GM11168 (cell line): Measurements from ENCODE around the gene WSB1.
"Not testable (repeated sequence)": the region's sequence is repeated elsewhere in the genome, so short reads cannot be mapped to it uniquely, and the experiment has no call there.

ENCODE experiments used
- in situ Hi-C: fragments of 300-500 bp; cut with MboI; formaldehyde crosslinking; loops from one replicate; pipeline ENCODE4 v1.12.0; 2022; ENCODE audit warnings: low sequenced_read_pairs; ENCODE audit not compliant: unreplicated experiment

The WSB1 gene

GRCh38 chr17:27310565-27311110 is 16.7 kb downstream of the WSB1 start:
- in situ Hi-C loops, result no loop called here

DNA sequence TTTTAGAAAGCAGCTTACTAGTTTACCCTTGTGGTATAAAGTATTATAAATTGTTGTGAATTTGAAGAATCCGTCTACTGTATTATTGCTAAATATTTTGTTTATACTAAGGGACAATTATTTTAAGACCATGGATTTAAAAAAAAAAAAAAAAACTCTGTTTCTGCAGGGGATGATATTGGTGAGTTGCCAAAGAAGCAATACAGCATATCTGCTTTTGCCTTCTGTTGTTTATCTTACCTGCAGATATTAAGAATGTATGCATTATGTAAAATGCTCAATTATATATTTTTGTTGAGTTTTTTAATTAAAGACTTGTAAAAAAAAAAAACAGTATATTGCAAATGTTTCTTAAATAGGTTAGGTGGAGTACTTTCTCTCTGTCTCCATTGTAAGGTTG is 19.4 kb downstream of the WSB1 start:
- in situ Hi-C loops, result no loop called here

- in situ Hi-C loops, result no loop called here
These were observed 21.4 kb downstream of the WSB1 start for GRCh38 chr17:27315322-27315721.

DNA sequence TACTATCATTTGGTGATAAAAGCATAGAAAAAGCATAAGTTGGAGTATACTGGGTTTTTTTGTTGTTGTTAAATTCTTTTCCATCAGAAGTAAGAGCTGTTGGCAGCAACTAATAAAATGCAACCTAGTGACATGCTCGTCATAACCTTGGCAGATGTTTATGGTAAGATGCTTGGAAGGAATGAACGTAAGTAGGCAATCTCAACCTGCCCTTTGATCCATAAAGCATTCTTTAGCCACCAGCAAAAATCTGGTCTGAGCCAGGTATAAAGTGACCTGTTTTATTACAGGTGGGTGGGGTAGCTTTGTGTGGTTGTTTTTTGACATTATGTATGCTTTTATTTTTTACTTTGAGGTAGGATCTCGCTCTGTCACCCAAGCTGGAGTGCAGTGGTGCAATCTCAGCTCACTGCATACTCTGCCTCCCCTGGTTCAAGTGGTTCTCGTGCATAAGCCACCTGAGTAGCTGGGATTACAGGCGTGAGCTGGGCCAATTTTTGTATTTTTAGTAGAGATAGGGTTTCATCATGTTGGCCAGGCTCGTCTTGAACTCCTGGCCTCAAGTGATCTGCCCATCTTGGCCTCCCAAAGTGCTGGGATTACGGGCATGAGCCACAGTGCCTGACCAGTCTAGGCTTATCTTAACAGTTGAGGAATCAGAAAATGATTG is 22.0 kb downstream of the WSB1 start:
- in situ Hi-C loops, result no loop called here

DNA sequence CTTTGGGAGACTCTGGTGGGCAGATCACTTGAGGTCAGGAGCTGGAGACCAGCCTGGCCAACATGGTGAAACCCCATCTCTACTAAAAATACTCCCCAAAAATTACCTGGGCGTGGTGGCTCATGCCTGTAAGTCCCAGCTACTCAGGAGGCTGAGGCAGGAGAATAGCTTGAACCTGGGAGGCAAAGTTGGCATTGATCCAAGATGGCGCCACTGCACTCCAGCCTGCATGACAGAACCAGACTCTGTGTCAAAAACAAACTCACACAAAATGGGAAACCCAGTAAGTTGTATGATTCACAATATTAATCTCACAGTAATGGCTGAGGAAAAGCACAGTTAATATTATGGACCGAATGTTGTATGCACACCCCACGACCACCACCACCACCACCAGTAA is 24.3 kb downstream of the WSB1 start:
- in situ Hi-C loops, result no loop called here

DNA sequence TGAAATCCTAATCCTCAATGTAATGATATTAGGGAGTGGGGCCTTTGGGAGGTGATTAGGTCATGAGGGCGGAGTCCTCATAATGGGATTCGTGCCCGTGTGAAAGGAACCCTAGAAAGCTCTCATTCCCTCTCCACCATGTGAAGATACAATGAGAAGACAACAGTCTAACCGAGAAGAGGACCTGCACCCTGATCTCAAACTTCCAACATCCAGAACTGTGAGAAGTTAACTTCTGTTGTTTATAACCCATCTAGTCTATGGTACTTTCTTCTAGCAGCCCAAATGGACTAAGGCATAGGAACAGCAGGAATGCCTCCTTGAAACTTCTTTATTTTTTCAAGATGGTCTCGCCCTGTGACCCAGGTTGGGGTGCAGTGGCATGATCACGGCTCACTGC is 24.7 kb downstream of the WSB1 start:
- in situ Hi-C loops, result no loop called here

DNA sequence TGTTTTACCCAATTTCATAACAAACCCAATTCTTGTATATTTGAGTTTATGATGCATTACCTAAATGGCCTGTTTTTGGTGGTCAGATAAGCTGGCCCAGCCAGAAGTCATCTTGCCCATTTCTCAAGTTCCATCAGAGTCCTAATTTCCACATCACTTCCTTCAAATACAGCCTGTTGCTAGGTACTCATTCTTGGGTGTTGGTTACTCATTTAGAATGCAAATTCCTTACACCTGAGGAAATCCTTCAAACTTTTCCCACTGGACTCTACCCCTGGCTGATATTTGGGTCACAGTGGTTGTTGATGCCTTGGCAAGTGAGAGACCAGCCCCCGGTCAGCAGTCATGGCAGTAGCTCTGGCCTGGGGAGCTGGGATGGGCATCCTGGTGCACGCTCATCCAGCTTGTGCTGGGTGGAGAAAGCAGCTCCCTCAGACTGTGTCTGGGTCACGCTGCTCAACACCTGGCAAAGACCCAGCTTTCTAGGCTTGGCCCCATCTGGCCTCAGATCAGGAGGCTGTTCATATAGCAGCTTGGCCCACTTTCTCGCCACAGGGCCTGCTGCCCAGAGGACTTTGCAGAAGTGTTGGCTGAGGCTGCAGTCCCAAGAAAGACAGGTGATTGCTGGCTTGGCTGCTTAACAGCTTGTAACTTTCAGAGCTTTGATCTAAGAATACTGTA is 25.8 kb downstream of the WSB1 start:
- in situ Hi-C loops, result no loop called here

GRCh38 chr17:27320222-27320560 is 26.3 kb downstream of the WSB1 start:
- in situ Hi-C loops, result no loop called here

DNA sequence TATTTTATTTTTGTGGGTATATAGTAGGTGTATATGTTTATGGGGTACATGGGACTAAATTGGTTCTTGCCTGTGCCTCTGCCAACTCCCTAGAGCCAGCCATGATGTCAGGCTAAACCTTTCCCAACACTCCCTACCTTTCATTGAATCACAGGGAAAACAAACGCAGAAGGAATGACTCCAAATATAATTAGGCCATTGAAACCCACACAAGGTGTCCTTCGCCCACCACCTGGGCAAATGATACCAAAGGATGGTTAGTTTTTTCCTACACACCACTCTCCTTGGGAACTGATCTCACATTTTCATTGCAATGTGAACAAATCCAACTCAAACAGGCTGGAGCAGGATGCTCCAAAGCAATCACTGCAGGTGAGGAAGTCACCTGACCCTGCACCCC is 27.5 kb downstream of the WSB1 start:
- in situ Hi-C loops, result no loop called here

DNA sequence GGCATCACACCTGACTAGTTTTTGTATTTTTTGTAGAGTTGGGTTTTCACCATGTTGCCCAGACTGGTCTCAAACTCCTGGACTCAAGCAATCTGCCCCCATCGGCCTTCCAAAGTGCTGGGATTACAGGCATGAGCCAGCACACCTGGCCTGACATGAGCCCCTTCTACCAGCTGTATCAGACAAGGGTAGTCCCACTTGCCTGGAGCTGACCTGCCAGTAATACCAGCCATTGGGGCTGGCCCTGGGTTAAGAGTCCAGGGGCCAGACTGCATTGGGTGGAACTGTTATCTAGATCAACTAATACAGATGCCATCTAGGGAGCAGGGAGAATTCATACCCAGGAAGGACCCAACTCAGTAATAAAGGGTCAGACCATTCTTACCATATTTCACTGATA is 28.1 kb downstream of the WSB1 start:
- in situ Hi-C loops, result no loop called here

DNA sequence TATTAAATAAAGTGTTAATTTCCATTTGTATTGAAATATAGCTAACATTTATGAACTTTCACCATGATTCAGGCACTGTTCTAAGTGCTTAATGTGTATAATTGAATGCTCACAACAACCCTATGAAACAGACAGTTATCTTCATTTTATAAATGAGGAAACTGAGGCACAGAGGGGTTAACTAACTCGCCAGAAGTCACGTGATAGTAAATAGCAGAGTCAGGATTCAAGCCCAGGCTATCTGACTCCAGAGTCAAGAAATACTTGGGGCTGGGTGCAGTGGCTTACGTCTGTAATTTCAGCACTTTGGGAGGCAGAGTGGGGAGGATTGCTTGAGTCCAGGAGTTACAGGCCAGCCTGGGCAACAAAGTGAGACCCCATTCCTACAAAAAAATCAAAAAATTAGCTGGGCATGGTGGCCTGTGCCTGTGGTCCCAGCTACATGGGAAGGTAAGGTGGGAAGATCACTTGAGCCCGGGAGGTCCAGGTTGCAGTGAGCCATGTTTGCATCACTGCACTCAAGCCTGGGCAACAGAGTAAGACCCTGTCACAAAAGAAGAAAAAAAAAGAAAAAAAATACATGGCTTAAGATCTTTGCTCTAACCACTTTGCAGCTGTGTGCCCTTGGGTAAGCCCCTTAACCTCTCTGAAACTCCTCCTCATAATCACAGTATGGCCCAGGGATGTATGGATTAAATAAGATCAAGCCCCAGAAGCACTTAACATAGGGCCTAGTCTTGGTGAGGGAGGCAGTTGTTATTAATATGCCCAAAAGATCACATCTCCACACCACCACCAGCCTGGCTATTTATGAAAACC is 29.0 kb downstream of the WSB1 start:
- in situ Hi-C loops, result no loop called here

DNA sequence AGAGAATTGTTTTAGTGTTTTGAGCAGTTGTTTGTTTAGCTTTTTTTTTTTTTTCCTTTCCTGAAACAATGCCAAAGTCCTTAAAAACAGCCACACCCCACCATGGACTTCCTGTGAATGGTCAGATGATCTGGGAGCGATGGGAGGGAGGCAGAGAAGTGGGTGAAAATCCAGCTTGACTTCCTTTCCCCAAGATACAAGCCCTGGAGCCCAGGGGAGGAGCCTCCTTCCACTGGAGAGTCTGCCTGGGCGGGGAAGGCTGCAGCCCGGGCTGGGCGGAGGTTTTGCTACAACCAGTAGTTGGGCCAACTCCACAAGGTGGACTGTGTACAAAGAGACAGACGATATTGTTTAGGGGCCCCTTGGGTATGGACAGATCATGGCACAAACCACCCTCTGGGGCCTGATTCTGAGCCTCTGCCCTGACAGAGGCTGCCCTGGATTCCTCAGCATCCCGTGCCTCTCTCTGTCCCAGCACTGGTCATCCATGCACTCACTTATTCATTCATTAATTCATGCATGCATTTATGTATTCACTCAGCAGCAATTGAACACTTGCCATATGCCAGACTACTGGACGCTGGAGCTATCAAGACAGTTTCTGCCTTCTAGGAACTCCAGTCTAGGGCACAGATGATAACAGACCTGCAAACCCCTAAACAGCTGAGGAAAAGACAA is 29.8 kb downstream of the WSB1 start:
- in situ Hi-C loops, result no loop called here

DNA sequence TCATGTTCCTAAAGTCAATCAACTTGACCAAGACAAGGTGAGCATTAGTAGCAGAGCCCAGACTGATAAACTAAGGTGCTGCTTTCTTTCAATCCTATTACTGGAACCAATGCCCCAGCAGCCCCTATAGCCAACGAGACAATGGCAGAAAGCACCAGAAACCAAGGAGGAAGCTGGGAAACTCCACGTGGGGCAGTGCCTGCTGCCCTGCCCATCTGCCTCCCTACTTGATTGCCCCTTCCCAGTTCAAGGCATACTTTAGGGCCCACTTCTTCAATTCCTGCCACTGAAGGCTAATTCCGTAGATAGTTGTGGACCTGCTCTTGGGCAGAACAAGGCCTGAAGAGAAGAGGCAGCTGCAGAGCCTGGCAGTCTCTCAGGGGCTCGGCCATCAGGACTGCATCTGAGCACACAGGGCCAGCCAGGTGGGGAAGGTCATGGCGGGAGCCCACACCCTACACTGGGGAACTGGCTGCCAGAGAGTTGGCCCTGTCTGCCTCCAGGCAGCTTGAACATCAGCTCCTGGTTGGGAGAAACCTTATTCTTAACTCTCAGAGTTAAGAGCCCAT is 30.9 kb downstream of the WSB1 start:
- in situ Hi-C loops, result no loop called here

DNA sequence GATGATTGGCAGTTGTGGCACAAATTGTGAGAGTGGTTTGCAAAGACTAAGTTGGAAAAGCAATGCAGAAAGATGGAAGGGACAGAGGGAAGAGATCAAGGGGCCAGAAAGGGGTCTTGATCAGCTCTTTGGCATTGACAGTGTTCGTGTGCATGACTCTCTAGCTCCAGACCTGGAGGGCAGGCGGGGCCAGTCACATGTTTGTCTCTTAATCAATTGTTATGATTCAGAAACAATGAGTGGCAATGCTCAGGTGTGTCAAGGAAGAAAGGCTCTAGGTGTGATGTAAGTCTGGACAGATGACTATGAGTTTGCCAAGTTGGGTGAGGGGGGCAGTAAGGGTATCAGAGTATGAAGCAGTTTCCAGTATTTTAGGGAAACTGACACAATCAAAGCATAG is 32.1 kb downstream of the WSB1 start:
- in situ Hi-C loops, result no loop called here

- in situ Hi-C loops, result no loop called here
These were observed 32.7 kb downstream of the WSB1 start for GRCh38 chr17:27326585-27326984.

- in situ Hi-C loops, result no loop called here
These were observed 33.5 kb downstream of the WSB1 start for GRCh38 chr17:27327397-27327796.

DNA sequence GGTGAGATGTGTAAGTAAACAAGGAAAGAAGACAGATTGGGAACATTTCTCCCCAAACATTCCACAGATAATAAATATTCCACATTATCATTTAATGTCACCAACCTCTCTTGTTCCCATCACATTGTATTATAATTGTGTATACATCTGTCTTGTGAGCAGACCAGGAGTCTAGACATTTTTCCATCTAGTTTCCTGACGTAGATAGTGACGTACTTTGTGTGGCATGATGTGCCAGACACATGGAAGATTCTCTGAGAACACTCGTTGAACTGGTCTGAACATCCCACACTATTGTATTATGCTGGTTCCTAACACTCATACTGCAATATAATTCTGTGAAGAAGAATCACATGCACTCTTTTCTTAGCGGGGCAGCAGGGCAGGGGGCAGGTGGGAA is 34.0 kb downstream of the WSB1 start:
- in situ Hi-C loops, result no loop called here

- in situ Hi-C loops, result not testable (repeated sequence)
These were observed 34.8 kb downstream of the WSB1 start for GRCh38 chr17:27328686-27329085.

DNA sequence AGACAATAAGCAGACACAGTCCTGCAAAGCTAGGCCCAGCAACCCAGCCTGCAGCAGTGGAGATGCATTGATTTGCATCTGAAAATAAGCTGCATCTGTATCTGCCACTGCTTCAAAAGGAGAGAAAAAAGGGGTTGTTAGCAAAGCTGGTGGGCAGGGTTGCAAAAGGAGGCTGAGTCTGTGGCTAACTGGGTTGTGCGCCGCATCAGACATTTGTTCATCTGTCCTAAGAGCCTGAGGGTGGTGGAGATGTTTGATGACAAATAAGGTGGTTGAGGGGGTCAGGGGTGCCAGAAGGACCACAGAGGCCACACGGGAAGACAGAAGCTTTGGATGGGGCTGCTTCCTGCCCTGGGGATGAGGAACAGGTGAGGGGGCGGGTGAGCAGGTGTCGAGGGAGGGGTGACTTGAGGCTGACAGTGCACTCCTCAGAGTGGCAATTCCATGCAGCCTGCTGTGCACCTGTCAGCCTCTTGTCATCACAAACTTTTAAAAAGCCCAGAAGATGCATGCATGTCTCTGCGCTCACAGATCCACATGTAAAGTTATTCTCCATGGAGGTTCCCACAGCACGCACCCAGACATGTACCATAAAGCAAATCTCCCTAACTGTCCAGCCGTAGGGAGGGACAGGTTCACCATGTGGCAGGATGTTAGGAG is 35.4 kb downstream of the WSB1 start:
- in situ Hi-C loops, result no loop called here

- in situ Hi-C loops, result no loop called here
These were observed 38.1 kb downstream of the WSB1 start for GRCh38 chr17:27332047-27332393.
